PFSK-1 (cell line): Measurements from ENCODE around the gene TTC27.

ENCODE experiments used
- POLR2AphosphoS5 ChIP-seq: IDR thresholded peaks from 2 replicates; pipeline ENCODE4 v1.6.1; 2012; ENCODE audit warnings: low read depth, mild to moderate bottlenecking, control low read depth, low read length, moderate library complexity
- SIN3A ChIP-seq: IDR thresholded peaks from 2 replicates; pipeline ENCODE4 v1.6.1; 2012; ENCODE audit warnings: mild to moderate bottlenecking, low read length, moderate library complexity, borderline replicate concordance; ENCODE audit not compliant: insufficient read depth
- TAF1 ChIP-seq: IDR thresholded peaks from 2 replicates; pipeline ENCODE4 v1.6.1; 2012; ENCODE audit warnings: low read length, control low read depth, borderline replicate concordance; ENCODE audit not compliant: insufficient read depth

DNA sequence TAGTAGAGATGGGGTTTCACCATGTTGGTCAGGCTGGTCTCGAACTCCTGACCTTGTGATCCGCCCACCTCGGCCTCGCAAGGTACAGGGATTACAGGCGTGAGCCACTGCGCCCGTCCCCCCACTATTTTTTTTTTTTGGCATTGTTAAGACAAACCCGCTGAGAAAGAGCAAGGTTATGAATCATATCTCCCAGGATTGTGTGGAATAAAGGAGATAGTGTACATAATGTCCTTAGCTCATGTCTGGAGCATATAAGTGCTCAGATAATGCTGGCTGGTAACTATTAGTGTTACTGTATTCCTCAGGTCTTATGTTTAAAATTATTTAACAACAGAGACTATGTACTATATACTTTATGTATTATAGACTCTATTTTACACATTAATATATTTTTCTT is 36.0 kb downstream of the TTC27 start:
- TF ChIP-seq TAF1 (no peak), POLR2AphosphoS5 (no peak), SIN3A (no peak)
